Heart left ventricle (tissue), 16 donors: ENCODE data around the gene GNGT1. TPM values are rescaled to one million over a fixed set of nuclear protein-coding genes. Genes with fewer than 3 reads are reported as not detected.

Experiments used
- ATAC-seq, 4 donors: fragments of 200-7000 bp; cut with Tn5 transposase; one replicate each; pipeline ENCODE4 v1.9.1; 2020 to 2022; ENCODE audit warnings: moderate library complexity in 4 of 4, mild to moderate bottlenecking in 3 of 4, moderate number of reproducible peaks in 1 of 4
- DNase-seq, 5 donors: peaks; one replicate each; pipeline ENCODE4 v3.0.0-alpha.2; 2020
- H3K27ac ChIP-seq, 12 donors: fragments of 200-600 bp; sonication (generic) in 4 of 12; one replicate each; pipeline versions ENCODE4 v1.5.0 to v1.8.0; 2016 to 2022; ENCODE audit warnings: mild to moderate bottlenecking in 2 of 12
- H3K27me3 ChIP-seq, 9 donors: fragments of 200-600 bp; sonication (generic) in 2 of 9; one replicate each; pipeline versions ENCODE4 v1.5.1 to v1.8.0; 2016 to 2022; ENCODE audit warnings: mild to moderate bottlenecking in 3 of 9
- H3K36me3 ChIP-seq, 9 donors: fragments of 200-600 bp; sonication (generic) in 2 of 9; one replicate each; pipeline versions ENCODE4 v1.5.0 to v1.8.0; 2018 to 2022; ENCODE audit warnings: mild to moderate bottlenecking in 2 of 9
- H3K4me1 ChIP-seq, 12 donors: fragments of 200-600 bp; sonication (generic) in 4 of 12; one replicate each; pipeline versions ENCODE4 v1.5.0 to v1.8.0; 2016 to 2022; ENCODE audit warnings: mild to moderate bottlenecking in 3 of 12
- H3K4me3 ChIP-seq, 12 donors: fragments of 200-600 bp; sonication (generic) in 4 of 12; one replicate each; pipeline versions ENCODE4 v1.5.0 to v1.8.0; 2017 to 2022; ENCODE audit warnings: mild to moderate bottlenecking in 9 of 12, moderate library complexity in 4 of 12
- H3K9me3 ChIP-seq, 12 donors: fragments of 200-600 bp; sonication (generic) in 4 of 12; one replicate each; pipeline versions ENCODE4 v1.5.0 to v1.8.0; 2016 to 2022; ENCODE audit warnings: mild to moderate bottlenecking in 1 of 12
- CTCF ChIP-seq, 12 donors: fragments of 200-600 bp; sonication (generic) in 4 of 12; IDR thresholded peaks; one replicate each; pipeline versions ENCODE4 v1.5.0 to v1.8.0; 2018 to 2022; ENCODE audit warnings: antibody characterized with exemption in 12 of 12, mild to moderate bottlenecking in 5 of 12
- POLR2A ChIP-seq, 2 donors: fragments of 450-650 bp; IDR thresholded peaks; one replicate each; pipeline ENCODE4 v1.6.1; 2017; ENCODE audit warnings: antibody characterized with exemption in 2 of 2, mild to moderate bottlenecking in 2 of 2, moderate library complexity in 2 of 2
- WGBS, 4 donors: extraction: QIAGEN DNeasy Blood & Tissue Kit in 2 of 4; methylation state at CpG; one replicate each; pipeline versions ENCODE4 v1.1.5 to v1.1.7; 2013 to 2018; 5-methylcytosine and 5-hydroxymethylcytosine counted together
- intact Hi-C, 10 donors: fragments of 100-400 bp; cut with DNase I; formaldehyde crosslinking; loops; one replicate each; pipeline versions ENCODE4 v1.11.1 to v1.14.2; 2022
- polyA plus RNA-seq, 2 donors: library from polyadenylated mRNA; stranded (reverse); fragments of 200-250 nt; gene quantifications; one replicate each; pipeline ENCODE4 v1.2.3, GENCODE V29; 2013
- total RNA-seq, 9 donors: library from RNA; depleted of rRNA in 2 of 9; stranded (reverse); fragments of >200 nt in 2 of 9; fragmentation: NEBNext Ultra II Directional in 3 of 9; extraction: Animal tissue kit (Norgen Biotek cat#: 25700) in 3 of 9; gene quantifications; one replicate each; pipeline versions ENCODE4 v1.1.0 to v1.2.4, GENCODE V29; 2016 to 2023
- donor health status: ischemic (EF 13 %, LVEDD 7.1; RV severe dilation, severe dysfunction).
- donor health status: healthy with polysubstance abuse.
- donor health status: DM: no; HTN: yes; CAD: no.
- donor health status: DM: no; HTN: no; CAD: no.
- donor health status: ischemic (EF 25% LVEDD 6.9; RV normal size, moderate dysfunction).
- donor health status: ischemic (EF 25% LVEDD 5.7; RV mildly dilated, moderate dysfunction).
- donor health status: healthy.
- donor health status: DM: yes; HTN: yes; CAD: no.
- donor health status: ischemic (EF 35%, LVEDD 5.7; RV mildly dilated, moderate dysfunction).
- donor health status: nonischemic (EF 11% LVEDD 7.7; RV severe dilation, severe dysfunction).
- donor health status: DM: yes; HTN: yes; CAD: no.
- donor health status: PGD.
- donor health status: ischemic (EF 29% LVEDD 5.4; RV normal size, mild dysfunction).
- donor health status: nonischemic (EF 23%, LVEDD 6.1; RV moderate dilation, normal function).

The GNGT1 gene
- total and polyA plus RNA-seq, 11 donors, result not detected

- Histone ChIP-seq H3K4me1 (peaks cover 0 to 33% (median 25%) of the 10 kb centered on the region in 12 donors), H3K36me3 (no peaks in the 10 kb centered on the region), H3K27ac (peak overlapping the region in 11 of 12 donors; percentile 5 to 79 (median 56)), H3K9me3 (no peaks in the 10 kb centered on the region), H3K27me3 (no peaks in the 10 kb centered on the region), H3K4me3 (no peak overlapping the region)
- intact Hi-C loops, result no loop called here
- DNase-seq (no peak), ATAC-seq (no peak)
- TF ChIP-seq CTCF (IDR thresholded peaks at IDR 0.05) (no peak), POLR2A (IDR thresholded peaks at IDR 0.05) (no peak)
- 23 to 34% (median 31%) methylated on average over 5 of the region's 5 CpGs for WGBS, 4 donors
These were observed 39.6 kb downstream of the GNGT1 start for GRCh38 chr7:93945756-93946535.

- peaks cover 0 to 33% (median 25%) of the 10 kb centered on the region in 12 donors for H3K4me1 ChIP-seq
- no peak overlapping the region for H3K4me3 ChIP-seq
- no peaks in the 10 kb centered on the region for H3K9me3 ChIP-seq
- no peak overlapping the region for H3K27ac ChIP-seq
- 64 to 88% (median 80%) methylated on average over 1 of the region's 1 CpG for WGBS, 4 donors
- no peaks in the 10 kb centered on the region for H3K27me3 ChIP-seq
- DNase-seq (no peak), ATAC-seq (no peak)
- H3K36me3 ChIP-seq, result no peaks in the 10 kb centered on the region
- intact Hi-C loops, result no loop called here
- no peak for TF ChIP-seq CTCF (IDR thresholded peaks at IDR 0.05)
- TF ChIP-seq POLR2A (IDR thresholded peaks at IDR 0.05), result no peak
These were observed 41.7 kb downstream of the GNGT1 start for GRCh38 chr7:93948106-93948505.

GRCh38 chr7:93948873-93949272 is 42.5 kb downstream of the GNGT1 start:
- Histone ChIP-seq H3K4me3 (no peak overlapping the region), H3K27me3 (no peaks in the 10 kb centered on the region), H3K36me3 (no peaks in the 10 kb centered on the region), H3K4me1 (peaks cover 0 to 30% (median 23%) of the 10 kb centered on the region in 12 donors), H3K27ac (peak overlapping the region in 3 of 12 donors; percentile 21 to 30 (median 22)), H3K9me3 (no peaks in the 10 kb centered on the region)
- TF ChIP-seq POLR2A (IDR thresholded peaks at IDR 0.05) (no peak), CTCF (IDR thresholded peaks at IDR 0.05) (no peak)
- ATAC-seq (no peak), DNase-seq (no peak)
- 58 to 63% (median 61%) methylated on average over 2 of the region's 2 CpGs for WGBS, 4 donors
- intact Hi-C loops, result no loop called here

- Histone ChIP-seq H3K27me3 (no peaks in the 10 kb centered on the region), H3K27ac (peak overlapping the region in 4 of 12 donors; percentile 17 to 30 (median 22)), H3K36me3 (no peaks in the 10 kb centered on the region), H3K9me3 (no peaks in the 10 kb centered on the region), H3K4me1 (peaks cover 0 to 26% (median 17%) of the 10 kb centered on the region in 12 donors), H3K4me3 (no peak overlapping the region)
- intact Hi-C loops, result no loop called here
- TF ChIP-seq POLR2A (IDR thresholded peaks at IDR 0.05) (no peak), CTCF (IDR thresholded peaks at IDR 0.05) (no peak)
- DNase-seq, result no peak
- 54 to 74% (median 72%) methylated on average over 1 of the region's 1 CpG for WGBS, 4 donors
- ATAC-seq, result peak in 1 of 4 donors; percentile 80
These were observed 43.1 kb downstream of the GNGT1 start for GRCh38 chr7:93949423-93949822.
